AML-193 (cell line): ENCODE data around the gene ITPRID1.

Experiments used
- DNase-seq, 2 experiments: peaks; one replicate each; lab custom pipeline; 2025; lab: John Stamatoyannopoulos, UW

Gene ITPRID1

GRCh38 chr7:31633894-31634494 lies 120.1 kb downstream of the ITPRID1 start:
- DNase-seq, result peak; percentile 33

- no peak for DNase-seq
Measured at GRCh38 chr7:31640381-31640780, 126.5 kb downstream of the ITPRID1 start.

DNA sequence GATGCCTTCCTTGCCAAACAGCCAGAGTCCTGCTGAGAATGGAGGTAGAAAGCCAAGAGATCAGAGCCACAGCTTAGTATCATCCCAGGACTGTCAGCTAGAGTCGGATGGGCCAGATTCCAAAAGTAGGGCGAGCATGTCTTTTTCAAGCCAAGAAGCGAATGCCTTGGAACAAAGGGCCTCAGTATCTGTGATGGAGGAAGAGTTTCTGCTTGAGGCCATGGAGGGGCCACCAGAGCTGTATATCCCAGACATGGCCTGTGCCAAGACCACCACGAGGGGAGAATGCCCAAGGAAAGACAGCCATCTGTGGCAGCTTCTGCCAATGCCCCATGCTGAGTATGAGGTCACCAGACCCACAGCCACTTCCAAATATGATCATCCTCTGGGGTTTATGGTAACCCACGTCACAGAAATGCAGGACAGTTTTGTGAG lies 128.8 kb downstream of the ITPRID1 start:
- DNase-seq, result no peak

GRCh38 chr7:31646942-31647341 lies 133.1 kb downstream of the ITPRID1 start:
- no peak for DNase-seq

GRCh38 chr7:31647511-31647910 lies 133.6 kb downstream of the ITPRID1 start:
- no peak for DNase-seq

DNA sequence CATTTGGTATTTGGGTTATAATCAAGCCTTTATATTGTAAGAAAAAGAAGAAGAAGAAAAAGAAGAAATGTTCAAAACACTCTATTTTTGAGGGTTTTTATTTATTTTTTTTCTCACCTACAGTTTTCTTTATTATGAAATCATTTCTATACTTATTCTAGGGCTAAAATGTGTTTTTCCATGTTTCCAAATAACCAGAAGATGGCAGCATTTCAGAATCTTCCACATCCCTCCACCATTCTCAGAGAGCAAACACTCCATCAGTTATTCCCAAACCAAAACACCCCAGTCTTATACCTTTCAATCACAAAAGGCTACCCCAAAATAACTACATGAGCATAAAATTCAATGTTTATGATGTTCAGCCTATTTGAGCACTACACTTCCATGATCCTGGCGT lies 134.4 kb downstream of the ITPRID1 start:
- DNase-seq, result peak in 1 of 2 experiments; percentile 4

DNA sequence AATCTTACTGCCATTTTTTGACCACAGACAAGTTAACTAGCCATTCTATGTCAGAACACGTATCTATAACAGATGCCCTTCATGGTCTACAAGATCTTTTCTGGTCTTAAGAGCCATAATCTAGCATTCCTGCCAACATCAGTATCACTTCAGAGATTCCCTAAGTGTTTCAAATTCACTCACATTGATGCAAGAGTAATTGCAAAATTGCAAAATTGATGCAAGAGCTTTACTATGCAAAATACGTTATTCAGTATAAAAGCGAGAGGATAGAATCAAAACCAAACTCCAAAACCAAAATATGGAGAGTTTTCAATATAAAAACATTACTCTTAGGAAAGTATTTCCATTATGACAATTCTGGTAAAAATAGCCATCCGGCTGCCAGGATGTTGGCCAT lies 135.0 kb downstream of the ITPRID1 start:
- no peak for DNase-seq

- DNase-seq, result no peak
Measured at GRCh38 chr7:31651234-31652062, 137.6 kb downstream of the ITPRID1 start.

GRCh38 chr7:31652063-31652326 lies 138.1 kb downstream of the ITPRID1 start:
- no peak for DNase-seq

- no peak for DNase-seq
Measured at GRCh38 chr7:31663072-31663471, 149.2 kb downstream of the ITPRID1 start.

GRCh38 chr7:31664890-31665289 lies 151.0 kb downstream of the ITPRID1 start:
- DNase-seq, result peak; percentile 43 to 68

DNA sequence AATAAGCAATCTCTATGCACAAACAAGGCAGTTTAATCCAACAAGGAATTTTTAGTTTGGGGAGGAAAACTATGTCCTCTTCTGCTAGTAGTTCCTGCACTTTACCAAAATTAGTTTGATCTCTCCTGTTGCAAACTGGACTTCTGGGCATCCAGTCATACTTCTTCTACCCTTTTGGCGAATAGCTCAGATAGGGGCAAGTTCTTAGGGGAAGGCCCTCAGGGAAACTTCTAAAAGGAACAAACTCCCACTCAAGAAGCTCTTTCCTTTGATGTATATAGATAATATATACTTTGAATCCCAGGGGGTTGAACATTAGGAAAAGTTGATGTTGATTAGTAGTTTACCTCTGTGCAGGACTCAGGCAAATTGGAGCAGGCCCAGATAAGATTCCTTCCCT lies 151.7 kb downstream of the ITPRID1 start:
- no peak for DNase-seq

GRCh38 chr7:31669461-31669860 lies 155.6 kb downstream of the ITPRID1 start:
- DNase-seq, result no peak

GRCh38 chr7:31679574-31680305 lies 165.8 kb downstream of the ITPRID1 start:
- DNase-seq, result no peak

- no peak for DNase-seq
Measured at GRCh38 chr7:31683445-31684225, 169.7 kb downstream of the ITPRID1 start.

DNA sequence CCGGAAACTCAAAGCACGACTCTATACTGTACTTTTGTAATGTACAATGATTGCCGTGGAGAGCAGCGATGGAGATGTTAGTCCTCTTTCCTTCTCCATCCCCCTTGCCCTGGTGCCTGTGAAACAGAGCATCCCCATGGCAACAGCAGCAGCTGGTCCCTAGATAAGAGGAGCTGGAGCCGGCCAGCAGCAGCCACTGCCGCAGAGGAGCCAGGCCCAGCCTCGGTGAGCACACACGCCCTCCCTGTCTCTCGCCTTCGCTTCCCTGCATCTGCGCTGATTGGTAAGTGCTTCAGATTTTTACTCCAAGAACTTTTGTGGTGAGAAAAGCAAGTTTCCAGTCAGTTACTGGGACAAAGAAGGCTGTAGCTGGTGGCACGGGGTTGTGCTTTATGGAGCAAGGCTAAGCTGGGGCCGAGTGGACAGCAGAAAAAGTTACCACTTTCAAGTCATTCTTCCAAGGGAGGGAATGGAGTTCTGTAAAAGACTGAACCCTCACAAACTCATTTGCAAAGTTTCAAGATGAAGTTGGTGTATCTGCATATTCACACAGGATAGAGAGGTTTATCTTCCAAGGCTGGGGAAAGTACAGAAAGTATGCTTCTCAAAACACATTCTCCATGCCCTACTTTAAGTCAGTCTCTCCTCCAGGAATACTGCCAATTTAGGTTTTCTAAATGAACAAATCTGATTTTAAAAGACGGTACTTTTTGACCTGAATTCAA lies 173.3 kb downstream of the ITPRID1 start, which contains the start of gene PPP1R17:
Gene PPP1R17 (plus strand): TSS at position 192 of the 725 bp plus-strand sequence. CDS start 5,227 bp downstream, outside the sequence.
- no peak for DNase-seq

DNA sequence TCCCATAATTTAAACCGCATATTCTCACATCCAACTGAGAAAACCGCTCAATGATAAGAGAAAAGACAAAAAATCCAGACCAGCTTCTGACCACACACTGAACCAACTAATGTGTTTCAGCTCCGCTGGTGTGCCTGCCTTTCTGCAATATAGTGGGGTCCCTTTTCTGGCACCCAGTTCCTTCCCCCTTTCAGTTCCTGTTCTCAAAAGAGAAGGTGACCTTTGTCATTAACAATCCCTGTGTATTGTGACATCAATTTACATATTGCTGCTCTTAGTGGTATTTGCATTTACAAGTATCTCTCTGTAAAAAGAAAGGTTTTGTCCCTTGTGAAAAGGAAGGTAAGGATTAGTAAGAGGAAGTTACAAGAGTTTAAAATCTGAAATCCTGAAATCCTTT lies 174.5 kb downstream of the ITPRID1 start:
- no peak for DNase-seq

GRCh38 chr7:31688996-31689395 lies 175.1 kb downstream of the ITPRID1 start:
- DNase-seq, result no peak

GRCh38 chr7:31690935-31691334 lies 177.0 kb downstream of the ITPRID1 start:
- DNase-seq, result no peak

- DNase-seq, result no peak
Measured at GRCh38 chr7:31692451-31692850, 178.6 kb downstream of the ITPRID1 start.

DNA sequence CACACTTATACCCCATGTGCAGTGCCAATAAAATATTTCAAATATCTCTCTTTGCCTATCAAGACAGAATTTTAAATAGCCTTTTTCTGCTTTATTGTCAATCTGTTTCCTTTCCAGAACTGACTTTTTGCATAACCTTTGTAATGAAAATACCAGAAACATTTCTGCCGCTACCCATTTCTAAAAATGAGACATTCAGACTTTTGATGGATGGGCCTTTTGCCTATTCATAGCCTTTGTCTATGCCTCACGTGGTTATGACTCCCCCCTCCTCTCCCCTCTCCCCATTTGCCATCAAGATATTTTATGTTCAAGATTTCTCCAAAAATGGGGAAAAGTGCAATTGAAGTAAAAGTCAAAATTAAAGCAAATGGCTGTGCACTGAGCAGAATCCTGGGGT lies 179.0 kb downstream of the ITPRID1 start:
- DNase-seq, result no peak
